ENCODE data around the gene NOS1AP. TPM values are rescaled to one million over a fixed set of nuclear protein-coding genes. Genes with fewer than 3 reads are reported as not detected.
A peak's percentile ranks its signal among the peaks of the same experiment; 100 is the strongest.

The NOS1AP gene
- total RNA-seq, 2 experiments from 2014 or later = not detected

GRCh38 chr1:162272419-162272818 is 202.9 kb downstream of the NOS1AP start:
- DNase-seq (ENCODE audit: low spot score) = no peak
- BruUV-seq (replicated peaks) = no TSS peak
- no peaks in the 10 kb centered on the region for H3K4me1 ChIP-seq (ENCODE audit: insufficient read depth, low read length, poor library complexity, severe bottlenecking)
- no peak overlapping the region for H3K4me3 ChIP-seq (ENCODE audit: low read depth, low read length, poor library complexity, severe bottlenecking)
- H3K27ac ChIP-seq (ENCODE audit: low read depth, low read length, poor library complexity, severe bottlenecking) = no peak overlapping the region
- ChIA-PET CTCF (ENCODE audit: unreplicated experiment) (no interaction called here), POLR2A (no interaction called here)
- intact Hi-C loops (cut with micrococcal nuclease; ENCODE audit: unreplicated experiment) = no loop called here
- no peaks in the 10 kb centered on the region for H3K9me3 ChIP-seq (ENCODE audit: low read length)
- H3K9me2 ChIP-seq (ENCODE audit: insufficient read depth, low read length) = no peaks in the 10 kb centered on the region
- no peaks in the 10 kb centered on the region for H3K36me3 ChIP-seq (ENCODE audit: insufficient read depth, low read length)
- H3K79me2 ChIP-seq (ENCODE audit: insufficient read depth, low read depth, low read length) = no peaks in the 10 kb centered on the region
- no peak overlapping the region for H2AFZ ChIP-seq (ENCODE audit: low read length)
- no peak for TF ChIP-seq EZH2phosphoT487 (IDR thresholded peaks at IDR 0.05; ENCODE audit: borderline replicate concordance, low read depth, low read length)
- TF ChIP-seq CTCF (conservative IDR thresholded peaks at IDR 0.05; ENCODE audit: low read length) = no peak
- H4K20me1 ChIP-seq (ENCODE audit: insufficient read depth, low read length) = no peaks in the 10 kb centered on the region
- no peak overlapping the region for H3K4me2 ChIP-seq (ENCODE audit: low read length)

GRCh38 chr1:162275622-162276175 is 206.2 kb downstream of the NOS1AP start:
- no peaks in the 10 kb centered on the region for H3K79me2 ChIP-seq (ENCODE audit: insufficient read depth, low read depth, low read length)
- H2AFZ ChIP-seq (ENCODE audit: low read length) = no peak overlapping the region
- BruUV-seq (replicated peaks) = no TSS peak
- H3K4me1 ChIP-seq (ENCODE audit: insufficient read depth, low read length, poor library complexity, severe bottlenecking) = no peaks in the 10 kb centered on the region
- DNase-seq (ENCODE audit: low spot score) = no peak
- no peaks in the 10 kb centered on the region for H3K36me3 ChIP-seq (ENCODE audit: insufficient read depth, low read length)
- no peaks in the 10 kb centered on the region for H3K9me2 ChIP-seq (ENCODE audit: insufficient read depth, low read length)
- H4K20me1 ChIP-seq (ENCODE audit: insufficient read depth, low read length) = no peaks in the 10 kb centered on the region
- H3K4me3 ChIP-seq (ENCODE audit: low read depth, low read length, poor library complexity, severe bottlenecking) = no peak overlapping the region
- TF ChIP-seq CTCF (conservative IDR thresholded peaks at IDR 0.05; ENCODE audit: low read length) (no peak), EZH2phosphoT487 (IDR thresholded peaks at IDR 0.05; ENCODE audit: borderline replicate concordance, low read depth, low read length) (no peak)
- ChIA-PET CTCF (ENCODE audit: unreplicated experiment) (no interaction called here), POLR2A (no interaction called here)
- no peaks in the 10 kb centered on the region for H3K9me3 ChIP-seq (ENCODE audit: low read length)
- intact Hi-C loops (cut with micrococcal nuclease; ENCODE audit: unreplicated experiment) = loop anchor here (5.0 kb wide), 1 partner anchor 218 kb away; no protein-coding TSS in a partner anchor
- H3K27ac ChIP-seq (ENCODE audit: low read depth, low read length, poor library complexity, severe bottlenecking) = no peak overlapping the region
- no peak overlapping the region for H3K4me2 ChIP-seq (ENCODE audit: low read length)

- ChIA-PET POLR2A (no interaction called here), CTCF (ENCODE audit: unreplicated experiment) (no interaction called here)
- Histone ChIP-seq H4K20me1 (ENCODE audit: insufficient read depth, low read length) (no peaks in the 10 kb centered on the region), H3K4me3 (ENCODE audit: low read depth, low read length, poor library complexity, severe bottlenecking) (no peak overlapping the region), H3K9me3 (ENCODE audit: low read length) (no peaks in the 10 kb centered on the region), H3K27ac (ENCODE audit: low read depth, low read length, poor library complexity, severe bottlenecking) (no peak overlapping the region), H2AFZ (ENCODE audit: low read length) (no peak overlapping the region), H3K36me3 (ENCODE audit: insufficient read depth, low read length) (no peaks in the 10 kb centered on the region), H3K79me2 (ENCODE audit: insufficient read depth, low read depth, low read length) (no peaks in the 10 kb centered on the region), H3K4me1 (ENCODE audit: insufficient read depth, low read length, poor library complexity, severe bottlenecking) (no peaks in the 10 kb centered on the region), H3K9me2 (ENCODE audit: insufficient read depth, low read length) (no peaks in the 10 kb centered on the region), H3K4me2 (ENCODE audit: low read length) (no peak overlapping the region)
- no peak for TF ChIP-seq EZH2phosphoT487 (IDR thresholded peaks at IDR 0.05; ENCODE audit: borderline replicate concordance, low read depth, low read length)
- TF ChIP-seq CTCF (conservative IDR thresholded peaks at IDR 0.05; ENCODE audit: low read length) = peak; percentile 73
- intact Hi-C loops (cut with micrococcal nuclease; ENCODE audit: unreplicated experiment) = loop anchor here (5.0 kb wide), 1 partner anchor 219 kb away; no protein-coding TSS in a partner anchor
- DNase-seq (ENCODE audit: low spot score) = peak; percentile 10
- BruUV-seq (replicated peaks) = no TSS peak
These were observed 207.0 kb downstream of the NOS1AP start for GRCh38 chr1:162276493-162276892.

All from OCI-LY7 (cell line).